Tibial nerve (tissue), 4 donors: ENCODE measurements around the gene PRSS38. TPM values are rescaled to one million over a fixed set of nuclear protein-coding genes. Genes with fewer than 3 reads are reported as not detected.
A peak's percentile ranks its signal among the peaks of the same experiment; 100 is the strongest.

Experiments
- DNase-seq, 2 donors: peaks; one replicate each; pipeline ENCODE4 v3.0.0-alpha.2; 2019; ENCODE audit warnings: low spot score in 2 of 2
- H3K27ac ChIP-seq, 4 donors: fragments of 200-600 bp; sonication (generic) in 3 of 4; one replicate each; pipeline ENCODE4 v1.5.1; 2017 to 2019; ENCODE audit warnings: mild to moderate bottlenecking in 1 of 4
- H3K27me3 ChIP-seq, 2 donors: fragments of 200-600 bp; sonication (generic) in 1 of 2; one replicate each; pipeline versions ENCODE4 v1.5.1 to v1.6.0; 2017 to 2019
- H3K36me3 ChIP-seq, 3 donors: fragments of 200-600 bp; sonication (generic); one replicate each; pipeline ENCODE4 v1.5.1; 2018 to 2019
- H3K4me1 ChIP-seq, 4 donors: fragments of 200-600 bp; sonication (generic) in 3 of 4; one replicate each; pipeline ENCODE4 v1.5.1; 2017 to 2019
- H3K4me3 ChIP-seq, 4 donors: fragments of 200-600 bp; sonication (generic) in 3 of 4; one replicate each; pipeline ENCODE4 v1.5.1; 2017 to 2019; ENCODE audit warnings: mild to moderate bottlenecking in 1 of 4, moderate library complexity in 1 of 4
- H3K9me3 ChIP-seq, 4 donors: fragments of 200-600 bp; sonication (generic) in 3 of 4; one replicate each; pipeline ENCODE4 v1.5.1; 2017 to 2019
- EP300 ChIP-seq, 2 donors: sonication (generic); formaldehyde crosslinking; IDR thresholded peaks; one replicate each; pipeline ENCODE4 v1.6.1; 2017; ENCODE audit warnings: antibody characterized with exemption in 2 of 2, mild to moderate bottlenecking in 1 of 2
- POLR2A ChIP-seq, 2 donors: fragments of 450-650 bp; IDR thresholded peaks; one replicate each; pipeline ENCODE4 v1.6.1; 2017; ENCODE audit warnings: antibody characterized with exemption in 2 of 2, mild to moderate bottlenecking in 2 of 2, moderate library complexity in 2 of 2
- WGBS, 2 donors: methylation state at CpG; one replicate each; pipeline ENCODE4 v1.1.5; 2018; 5-methylcytosine and 5-hydroxymethylcytosine counted together
- total RNA-seq, 4 donors: library from RNA; depleted of rRNA; stranded (reverse); fragments of >200 nt; gene quantifications; one replicate each; pipeline ENCODE4 v1.1.0, GENCODE V29; 2016
- TF ChIP-seq, protein P1 (sequence below), 5 experiments: fragments of 200-600 bp in 3 of 5; fragments of 450-650 bp in 2 of 5; sonication (generic) in 3 of 5; IDR thresholded peaks; one replicate each; pipeline ENCODE4 v1.5.1; 2016 to 2019; ENCODE audit warnings: antibody characterized with exemption in 5 of 5, mild to moderate bottlenecking in 3 of 5, moderate library complexity in 2 of 5

The PRSS38 gene
- total RNA-seq, 4 donors from 2014 or later: not detected

DNA sequence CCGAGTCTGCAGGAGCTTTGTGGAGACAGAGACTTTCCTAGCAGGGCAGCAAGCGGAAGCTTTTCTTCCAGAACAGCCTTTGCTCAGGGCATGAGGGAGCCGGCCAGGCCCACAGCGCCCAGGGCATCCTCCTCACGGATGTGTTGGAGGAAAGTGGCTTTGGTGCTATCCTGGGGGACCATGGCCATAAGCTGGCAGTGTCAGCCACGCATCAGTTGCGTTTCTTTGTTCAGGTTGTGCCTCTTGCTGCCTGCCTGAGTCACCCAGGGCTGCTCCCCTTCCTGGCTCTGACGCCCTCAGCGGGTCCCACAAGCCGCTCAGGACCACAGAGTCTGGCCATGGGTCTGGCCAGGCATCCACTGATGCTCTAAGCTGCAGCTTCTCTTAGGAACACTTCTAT lies 39.6 kb upstream of the PRSS38 start:
- Histone ChIP-seq H3K27ac (no peak overlapping the region), H3K9me3 (no peaks in the 10 kb centered on the region), H3K4me1 (peaks cover 0 to 6% (median 0%) of the 10 kb centered on the region in 4 donors), H3K36me3 (peaks cover 0 to 82% (median 0%) of the 10 kb centered on the region in 3 donors), H3K27me3 (no peaks in the 10 kb centered on the region), H3K4me3 (no peak overlapping the region)
- no peak for DNase-seq
- 83 to 91% methylated on average over 9 of the region's 10 CpGs for WGBS, 2 donors
- TF ChIP-seq, protein P1, sequence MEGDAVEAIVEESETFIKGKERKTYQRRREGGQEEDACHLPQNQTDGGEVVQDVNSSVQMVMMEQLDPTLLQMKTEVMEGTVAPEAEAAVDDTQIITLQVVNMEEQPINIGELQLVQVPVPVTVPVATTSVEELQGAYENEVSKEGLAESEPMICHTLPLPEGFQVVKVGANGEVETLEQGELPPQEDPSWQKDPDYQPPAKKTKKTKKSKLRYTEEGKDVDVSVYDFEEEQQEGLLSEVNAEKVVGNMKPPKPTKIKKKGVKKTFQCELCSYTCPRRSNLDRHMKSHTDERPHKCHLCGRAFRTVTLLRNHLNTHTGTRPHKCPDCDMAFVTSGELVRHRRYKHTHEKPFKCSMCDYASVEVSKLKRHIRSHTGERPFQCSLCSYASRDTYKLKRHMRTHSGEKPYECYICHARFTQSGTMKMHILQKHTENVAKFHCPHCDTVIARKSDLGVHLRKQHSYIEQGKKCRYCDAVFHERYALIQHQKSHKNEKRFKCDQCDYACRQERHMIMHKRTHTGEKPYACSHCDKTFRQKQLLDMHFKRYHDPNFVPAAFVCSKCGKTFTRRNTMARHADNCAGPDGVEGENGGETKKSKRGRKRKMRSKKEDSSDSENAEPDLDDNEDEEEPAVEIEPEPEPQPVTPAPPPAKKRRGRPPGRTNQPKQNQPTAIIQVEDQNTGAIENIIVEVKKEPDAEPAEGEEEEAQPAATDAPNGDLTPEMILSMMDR (IDR thresholded peaks at IDR 0.05): no peak
- TF ChIP-seq EP300 (IDR thresholded peaks at IDR 0.05) (no peak), POLR2A (IDR thresholded peaks at IDR 0.05) (no peak)

DNA sequence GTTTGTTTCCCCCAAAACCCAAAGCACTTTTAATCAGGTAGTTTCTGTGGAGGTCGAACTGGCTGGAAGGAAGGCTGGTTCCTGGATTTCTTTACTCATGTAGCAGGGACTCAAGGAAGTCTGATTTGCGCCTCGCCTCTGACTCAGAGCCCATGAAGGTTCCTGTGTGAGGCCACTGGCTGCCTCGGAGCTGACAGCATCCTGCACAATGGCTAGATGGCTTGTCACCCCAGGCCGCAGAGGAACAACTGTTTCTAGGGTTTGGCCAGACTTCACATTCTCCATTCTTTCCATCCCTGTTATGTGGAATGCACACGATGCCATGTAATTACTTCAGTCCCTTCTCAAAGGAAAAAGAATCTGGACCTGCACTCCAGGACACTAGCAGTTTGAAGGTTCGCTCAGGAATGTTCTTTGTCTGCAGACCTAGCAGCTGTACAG lies 39.1 kb upstream of the PRSS38 start:
- Histone ChIP-seq H3K9me3 (no peaks in the 10 kb centered on the region), H3K4me1 (peaks cover 0 to 6% (median 0%) of the 10 kb centered on the region in 4 donors), H3K27ac (no peak overlapping the region), H3K36me3 (peaks cover 0 to 82% (median 0%) of the 10 kb centered on the region in 3 donors), H3K4me3 (no peak overlapping the region), H3K27me3 (no peaks in the 10 kb centered on the region)
- DNase-seq: no peak
- 67 to 72% methylated on average over 7 of the region's 7 CpGs for WGBS, 2 donors
- TF ChIP-seq POLR2A (IDR thresholded peaks at IDR 0.05) (no peak), EP300 (IDR thresholded peaks at IDR 0.05) (no peak)
- TF ChIP-seq, protein P1 (IDR thresholded peaks at IDR 0.05): no peak

- Histone ChIP-seq H3K9me3 (no peaks in the 10 kb centered on the region), H3K27ac (no peak overlapping the region), H3K4me3 (no peak overlapping the region), H3K27me3 (no peaks in the 10 kb centered on the region), H3K4me1 (peaks cover 0 to 6% (median 0%) of the 10 kb centered on the region in 4 donors), H3K36me3 (peaks cover 0 to 80% (median 0%) of the 10 kb centered on the region in 3 donors)
- 87 to 89% methylated on average over 11 of the region's 11 CpGs for WGBS, 2 donors
- no peak for DNase-seq
- TF ChIP-seq, protein P1 (IDR thresholded peaks at IDR 0.05): no peak
- no peak for TF ChIP-seq EP300 (IDR thresholded peaks at IDR 0.05)
Observed at GRCh38 chr1:227777156-227777555, 38.3 kb upstream of the PRSS38 start.

GRCh38 chr1:227777646-227778045 lies 37.8 kb upstream of the PRSS38 start:
- DNase-seq: no peak

DNA sequence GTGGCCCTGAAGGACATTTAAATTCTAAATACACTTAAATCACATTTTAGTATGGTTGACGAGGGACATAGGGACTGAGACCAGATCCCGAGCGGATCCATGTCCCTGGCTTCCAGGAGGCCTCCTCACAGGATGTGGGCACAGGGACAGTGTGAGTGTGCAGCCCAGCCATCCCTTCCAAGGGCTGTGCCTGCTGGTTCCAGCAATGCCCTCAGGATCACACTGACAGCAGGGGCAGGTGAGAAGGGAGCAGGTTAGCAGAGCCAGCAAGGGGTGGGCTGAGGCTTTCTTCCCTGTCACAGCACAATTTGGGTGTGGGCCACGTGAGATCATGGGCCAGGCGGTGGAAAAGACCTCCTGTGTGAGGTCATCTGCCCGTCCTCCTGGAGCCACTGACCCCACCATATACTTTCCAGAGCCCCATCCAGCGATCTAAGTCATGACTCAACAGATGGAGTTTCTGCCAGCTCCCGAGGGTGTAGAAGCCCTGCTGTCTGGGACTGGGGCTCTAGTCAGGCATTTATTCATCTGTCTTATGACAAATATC lies 37.0 kb upstream of the PRSS38 start:
- no peaks in the 10 kb centered on the region for H3K27me3 ChIP-seq
- H3K4me1 ChIP-seq: peaks cover 0 to 6% (median 0%) of the 10 kb centered on the region in 4 donors
- peak in 1 of 2 donors; percentile 1 for DNase-seq
- TF ChIP-seq, protein P1 (IDR thresholded peaks at IDR 0.05): no peak
- TF ChIP-seq EP300 (IDR thresholded peaks at IDR 0.05) (no peak), POLR2A (IDR thresholded peaks at IDR 0.05) (no peak)
- peaks cover 0 to 76% (median 0%) of the 10 kb centered on the region in 3 donors for H3K36me3 ChIP-seq
- no peaks in the 10 kb centered on the region for H3K9me3 ChIP-seq
- H3K4me3 ChIP-seq: no peak overlapping the region
- H3K27ac ChIP-seq: no peak overlapping the region
- 79 to 87% methylated on average over 8 of the region's 8 CpGs for WGBS, 2 donors

More at GRCh38 chr1:227777646-227778045, 37.8 kb upstream of the PRSS38 start:
- H3K9me3 ChIP-seq: no peaks in the 10 kb centered on the region
- TF ChIP-seq, protein P1 (IDR thresholded peaks at IDR 0.05): no peak
- no peak for TF ChIP-seq POLR2A (IDR thresholded peaks at IDR 0.05)
- TF ChIP-seq EP300 (IDR thresholded peaks at IDR 0.05): no peak
- no peak overlapping the region for H3K4me3 ChIP-seq
- no peaks in the 10 kb centered on the region for H3K27me3 ChIP-seq
- H3K27ac ChIP-seq: no peak overlapping the region
- H3K36me3 ChIP-seq: peaks cover 0 to 79% (median 0%) of the 10 kb centered on the region in 3 donors
- 77 to 84% methylated on average over 4 of the region's 4 CpGs for WGBS, 2 donors
- peaks cover 0 to 6% (median 0%) of the 10 kb centered on the region in 4 donors for H3K4me1 ChIP-seq
